ENCODE data around the gene GJA8. TPM values are rescaled to one million over a fixed set of nuclear protein-coding genes. Genes with fewer than 3 reads are reported as not detected.

GJA8 gene
- total and polyA plus RNA-seq, 7 donors, result not detected

DNA sequence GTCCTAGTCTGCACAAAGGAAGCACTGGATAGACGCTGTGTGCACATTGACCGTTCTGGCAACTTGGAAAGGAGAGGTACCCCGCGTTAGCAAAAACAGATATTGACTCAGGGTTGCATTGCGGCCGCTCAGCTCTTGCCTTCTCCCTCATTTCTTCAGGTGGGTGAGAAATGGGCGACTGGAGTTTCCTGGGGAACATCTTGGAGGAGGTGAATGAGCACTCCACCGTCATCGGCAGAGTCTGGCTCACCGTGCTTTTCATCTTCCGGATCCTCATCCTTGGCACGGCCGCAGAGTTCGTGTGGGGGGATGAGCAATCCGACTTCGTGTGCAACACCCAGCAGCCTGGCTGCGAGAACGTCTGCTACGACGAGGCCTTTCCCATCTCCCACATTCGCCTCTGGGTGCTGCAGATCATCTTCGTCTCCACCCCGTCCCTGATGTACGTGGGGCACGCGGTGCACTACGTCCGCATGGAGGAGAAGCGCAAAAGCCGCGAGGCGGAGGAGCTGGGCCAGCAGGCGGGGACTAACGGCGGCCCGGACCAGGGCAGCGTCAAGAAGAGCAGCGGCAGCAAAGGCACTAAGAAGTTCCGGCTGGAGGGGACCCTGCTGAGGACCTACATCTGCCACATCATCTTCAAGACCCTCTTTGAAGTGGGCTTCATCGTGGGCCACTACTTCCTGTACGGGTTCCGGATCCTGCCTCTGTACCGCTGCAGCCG is 5.4 kb downstream of the GJA8 start:
- H3K27ac ChIP-seq, result no peak overlapping the region

DNA sequence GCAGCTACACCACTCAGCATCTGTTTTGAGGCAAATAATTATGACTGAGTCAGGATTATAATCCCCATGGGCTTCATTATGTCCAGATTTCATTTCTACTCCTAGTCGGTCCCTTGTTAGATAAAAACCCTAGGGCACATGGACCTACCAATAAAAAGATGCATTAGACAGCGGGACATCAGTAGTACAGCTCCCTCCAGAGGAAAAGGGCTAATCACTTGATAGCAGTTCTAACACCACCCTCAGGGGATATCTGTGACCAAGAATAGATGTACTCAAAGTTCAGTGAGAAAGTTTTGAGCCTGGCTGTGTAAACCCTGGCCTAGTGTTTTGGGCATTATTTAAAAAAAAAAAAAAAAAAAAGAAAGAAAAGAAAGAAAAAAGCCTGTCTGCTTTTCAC is 10.0 kb downstream of the GJA8 start:
- DNase-seq, result no peak
- Histone ChIP-seq H3K4me1 (no peaks in the 10 kb centered on the region), H3K36me3 (no peaks in the 10 kb centered on the region), H3K27ac (no peak overlapping the region), H3K27me3 (no peaks in the 10 kb centered on the region), H3K4me3 (no peak overlapping the region), H3K9me3 (no peaks in the 10 kb centered on the region)
- intact Hi-C loops (cut with DNase I), result no loop called here
- WGBS, 2 donors, result 86 to 91% methylated on average over 2 of the region's 2 CpGs
- TF ChIP-seq, protein P1, sequence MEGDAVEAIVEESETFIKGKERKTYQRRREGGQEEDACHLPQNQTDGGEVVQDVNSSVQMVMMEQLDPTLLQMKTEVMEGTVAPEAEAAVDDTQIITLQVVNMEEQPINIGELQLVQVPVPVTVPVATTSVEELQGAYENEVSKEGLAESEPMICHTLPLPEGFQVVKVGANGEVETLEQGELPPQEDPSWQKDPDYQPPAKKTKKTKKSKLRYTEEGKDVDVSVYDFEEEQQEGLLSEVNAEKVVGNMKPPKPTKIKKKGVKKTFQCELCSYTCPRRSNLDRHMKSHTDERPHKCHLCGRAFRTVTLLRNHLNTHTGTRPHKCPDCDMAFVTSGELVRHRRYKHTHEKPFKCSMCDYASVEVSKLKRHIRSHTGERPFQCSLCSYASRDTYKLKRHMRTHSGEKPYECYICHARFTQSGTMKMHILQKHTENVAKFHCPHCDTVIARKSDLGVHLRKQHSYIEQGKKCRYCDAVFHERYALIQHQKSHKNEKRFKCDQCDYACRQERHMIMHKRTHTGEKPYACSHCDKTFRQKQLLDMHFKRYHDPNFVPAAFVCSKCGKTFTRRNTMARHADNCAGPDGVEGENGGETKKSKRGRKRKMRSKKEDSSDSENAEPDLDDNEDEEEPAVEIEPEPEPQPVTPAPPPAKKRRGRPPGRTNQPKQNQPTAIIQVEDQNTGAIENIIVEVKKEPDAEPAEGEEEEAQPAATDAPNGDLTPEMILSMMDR (IDR thresholded peaks at IDR 0.05), result no peak
- TF ChIP-seq EP300 (IDR thresholded peaks at IDR 0.05), result no peak

More for the DNA sequence above, 5.4 kb downstream of the GJA8 start:
- Histone ChIP-seq H3K27me3 (no peaks in the 10 kb centered on the region), H3K4me3 (no peak overlapping the region), H3K4me1 (no peaks in the 10 kb centered on the region), H3K9me3 (no peaks in the 10 kb centered on the region), H3K36me3 (no peaks in the 10 kb centered on the region)
- WGBS, 2 donors, result 94 to 95% methylated on average over 44 of the region's 44 CpGs
- intact Hi-C loops (cut with DNase I), result no loop called here
- DNase-seq, result no peak
- TF ChIP-seq, protein P1 (IDR thresholded peaks at IDR 0.05), result no peak
- TF ChIP-seq EP300 (IDR thresholded peaks at IDR 0.05) (no peak), POLR2A (IDR thresholded peaks at IDR 0.05) (no peak), POLR2AphosphoS5 (IDR thresholded peaks at IDR 0.05) (no peak)

DNA sequence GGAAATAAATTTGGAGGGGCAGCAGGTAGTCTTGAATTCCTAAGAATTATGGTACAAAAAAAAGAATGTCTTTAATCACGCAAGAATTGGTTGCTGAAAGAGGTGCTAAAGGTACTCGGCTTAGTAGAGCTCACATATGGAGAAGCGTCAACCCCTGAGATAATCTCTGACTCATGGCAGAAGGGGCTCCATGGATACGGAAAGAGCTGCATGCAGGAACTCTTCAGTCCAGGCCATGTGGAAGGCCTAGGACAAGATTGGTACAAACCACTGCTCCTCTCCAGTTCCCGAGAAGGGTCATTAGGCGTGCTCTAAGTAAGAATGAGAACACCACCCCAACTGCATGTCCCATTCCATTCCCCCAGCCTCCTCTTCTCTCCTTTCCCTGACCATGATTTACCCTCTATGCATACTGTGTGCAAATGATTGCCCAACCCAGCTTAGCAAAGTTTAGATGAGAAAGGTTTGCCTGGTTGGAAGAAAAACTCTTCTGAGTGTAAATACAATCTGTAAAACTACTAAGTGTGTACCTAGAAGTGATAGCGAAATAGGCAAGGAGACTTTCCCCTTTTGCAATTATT is 10.9 kb downstream of the GJA8 start:
- DNase-seq, result no peak
- Histone ChIP-seq H3K27ac (no peak overlapping the region), H3K9me3 (no peaks in the 10 kb centered on the region), H3K36me3 (no peaks in the 10 kb centered on the region), H3K4me3 (no peak overlapping the region), H3K4me1 (no peaks in the 10 kb centered on the region), H3K27me3 (no peaks in the 10 kb centered on the region)
- intact Hi-C loops (cut with DNase I), result no loop called here
- WGBS, 2 donors, result 92 to 93% methylated on average over 7 of the region's 7 CpGs
- TF ChIP-seq POLR2AphosphoS5 (IDR thresholded peaks at IDR 0.05) (no peak), EP300 (IDR thresholded peaks at IDR 0.05) (no peak), POLR2A (IDR thresholded peaks at IDR 0.05) (no peak)
- TF ChIP-seq, protein P1 (IDR thresholded peaks at IDR 0.05), result no peak

DNA sequence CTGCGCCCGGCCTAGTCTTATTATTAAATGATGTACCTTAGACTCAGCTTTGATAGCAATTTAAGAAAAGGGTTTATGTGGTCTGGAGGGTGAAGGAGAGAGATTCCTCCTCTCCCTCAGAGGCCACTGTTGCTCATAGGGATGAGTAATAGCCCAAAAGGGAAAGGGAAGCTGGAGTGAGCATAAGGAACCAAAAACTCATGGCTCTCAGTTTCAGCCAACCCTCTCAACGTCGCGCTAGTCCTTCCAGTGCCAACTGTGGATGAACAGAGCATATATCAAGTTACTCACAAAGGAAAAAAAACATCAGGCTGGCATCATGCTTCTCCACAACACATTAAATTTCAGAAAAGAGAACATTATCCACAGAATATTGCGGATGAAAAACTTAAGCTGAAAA is 17.3 kb downstream of the GJA8 start:
- intact Hi-C loops (cut with DNase I), result no loop called here
- Histone ChIP-seq H3K27me3 (no peaks in the 10 kb centered on the region), H3K4me1 (no peaks in the 10 kb centered on the region), H3K27ac (no peak overlapping the region), H3K9me3 (no peaks in the 10 kb centered on the region), H3K4me3 (no peak overlapping the region), H3K36me3 (no peaks in the 10 kb centered on the region)
- TF ChIP-seq, protein P1 (IDR thresholded peaks at IDR 0.05), result no peak
- TF ChIP-seq POLR2A (IDR thresholded peaks at IDR 0.05), result no peak
- TF ChIP-seq POLR2AphosphoS5 (IDR thresholded peaks at IDR 0.05), result no peak
- no peak for TF ChIP-seq EP300 (IDR thresholded peaks at IDR 0.05)
- DNase-seq, result no peak
- 93 to 94% methylated on average over 6 of the region's 6 CpGs for WGBS, 2 donors
